ENCODE data around the gene MMD. TPM values are rescaled to one million over a fixed set of nuclear protein-coding genes. Genes with fewer than 3 reads are reported as not detected.
A peak's percentile ranks its signal among the peaks of the same experiment; 100 is the strongest.

MMD gene
- total RNA-seq, 1 experiment from 2014 or later, result 40.8 TPM

- TF ChIP-seq SP1 (CRISPR knock-in tag; conservative IDR thresholded peaks at IDR 0.05) (no peak), CDX4 (CRISPR knock-in tag; IDR thresholded peaks at IDR 0.05; ENCODE audit: borderline replicate concordance) (no peak), PREB (CRISPR knock-in tag; IDR thresholded peaks at IDR 0.05; ENCODE audit: borderline replicate concordance) (no peak), ZNF416 (CRISPR knock-in tag; IDR thresholded peaks at IDR 0.05) (no peak), JUN (CRISPR knock-in tag; IDR thresholded peaks at IDR 0.05) (no peak), PRDM15 (CRISPR knock-in tag; IDR thresholded peaks at IDR 0.05) (no peak), SMAD3 (CRISPR knock-in tag; IDR thresholded peaks at IDR 0.05; ENCODE audit: borderline replicate concordance) (no peak), NFYB (CRISPR knock-in tag; conservative IDR thresholded peaks at IDR 0.05; ENCODE audit: low read depth) (no peak), GABPB1 (CRISPR knock-in tag; IDR thresholded peaks at IDR 0.05) (no peak; the same call in 1 of the 2 replicates)
Measured at GRCh38 chr17:55454906-55455474, 33.4 kb upstream of the MMD start (continued).

- ChIA-PET CTCF (no interaction called here), POLR2A (no interaction called here)
- Mint-ChIP-seq H3K27ac (peak overlapping the region; percentile 90), H3K4me3 (peak overlapping the region; percentile 5), H3K4me1 (peaks cover 46% of the 10 kb centered on the region), H3K27me3 (ENCODE audit: low read depth) (no peaks in the 10 kb centered on the region), H3K36me3 (no peaks in the 10 kb centered on the region), H3K9me3 (no peaks in the 10 kb centered on the region)
- TF ChIP-seq ZNF317 (CRISPR knock-in tag; IDR thresholded peaks at IDR 0.05; ENCODE audit: borderline replicate concordance, low read depth) (peak; percentile 96), RELA (CRISPR knock-in tag; IDR thresholded peaks at IDR 0.05; ENCODE audit: borderline replicate concordance) (no peak)
- ATAC-seq (no peak), DNase-seq (ENCODE audit: low spot score) (no peak)
Measured at GRCh38 chr17:55453839-55454557, 32.4 kb upstream of the MMD start.

GRCh38 chr17:55452139-55452790, 30.6 kb upstream of the MMD start:
- H3K27ac Mint-ChIP-seq, result no peak overlapping the region
- TF ChIP-seq SP1 (CRISPR knock-in tag; conservative IDR thresholded peaks at IDR 0.05) (no peak), GABPB1 (CRISPR knock-in tag; IDR thresholded peaks at IDR 0.05) (peak; percentile 38; the same call in 1 of the 2 replicates), HMGXB4 (CRISPR knock-in tag; IDR thresholded peaks at IDR 0.05) (no peak)
- no peak for DNase-seq (ENCODE audit: low spot score)
- ChIA-PET POLR2A (no interaction called here), CTCF (no interaction called here)
- H3K36me3 Mint-ChIP-seq, result no peaks in the 10 kb centered on the region
- no peak overlapping the region for H3K4me3 Mint-ChIP-seq
- no peaks in the 10 kb centered on the region for H3K27me3 Mint-ChIP-seq (ENCODE audit: low read depth)
- ATAC-seq, result no peak
- H3K4me1 Mint-ChIP-seq, result peaks cover 34% of the 10 kb centered on the region
- H3K9me3 Mint-ChIP-seq, result peaks cover 4% of the 10 kb centered on the region
